D341Med (cell line): ENCODE measurements around the gene RSU1.

Source experiments
- DNase-seq: peaks from one replicate; pipeline ENCODE4 v3.0.0; 2012; ENCODE audit warnings: low spot score

RSU1 gene

GRCh38 chr10:16741540-16741939, 75.7 kb downstream of the RSU1 start:
- DNase-seq: no peak

GRCh38 chr10:16737420-16737819, 79.8 kb downstream of the RSU1 start:
- DNase-seq: no peak

- DNase-seq: no peak
Observed at GRCh38 chr10:16735671-16736070, 81.6 kb downstream of the RSU1 start.

DNA sequence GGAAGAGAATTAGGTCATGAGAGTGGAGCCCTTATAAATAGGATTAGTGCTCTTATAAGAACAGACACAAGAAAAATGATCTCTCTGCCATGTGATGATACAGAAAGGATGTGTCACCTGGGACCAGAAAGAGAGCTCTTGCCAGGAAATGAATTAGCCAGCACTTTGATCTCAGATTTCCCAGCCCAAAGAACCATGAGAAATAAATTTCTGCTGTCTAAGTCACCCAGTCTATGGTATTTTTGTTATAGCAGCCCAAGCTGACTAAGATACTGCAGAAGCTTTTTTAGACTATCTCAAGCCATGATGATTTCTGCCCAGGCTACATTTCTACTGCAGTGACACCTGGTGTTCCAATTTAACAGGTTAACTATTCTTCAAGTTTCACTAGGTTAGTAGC, 84.8 kb downstream of the RSU1 start:
- DNase-seq: no peak

GRCh38 chr10:16728266-16728665, 89.0 kb downstream of the RSU1 start:
- no peak for DNase-seq

- DNase-seq: no peak
Observed at GRCh38 chr10:16727666-16728065, 89.6 kb downstream of the RSU1 start.

DNA sequence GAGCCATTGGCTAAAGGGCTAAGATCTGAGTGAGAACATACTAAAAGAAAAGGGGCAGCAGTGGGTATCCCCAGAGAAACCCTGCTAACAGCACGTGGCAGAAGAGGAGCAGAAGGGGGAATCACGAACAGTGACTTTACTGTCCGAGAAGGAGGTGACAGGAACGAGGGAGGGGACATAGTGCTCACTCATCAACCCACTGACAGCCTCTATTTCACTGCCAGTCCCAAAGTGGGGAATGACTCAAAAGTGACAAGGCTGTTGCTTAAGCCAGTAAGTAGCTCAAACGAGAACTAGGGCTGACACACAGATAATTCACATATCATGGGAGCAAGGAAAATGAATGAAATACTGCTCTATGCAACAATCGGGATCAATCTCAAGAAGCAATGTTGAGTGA, 92.7 kb downstream of the RSU1 start:
- no peak for DNase-seq

GRCh38 chr10:16720812-16721211, 96.4 kb downstream of the RSU1 start:
- no peak for DNase-seq

DNA sequence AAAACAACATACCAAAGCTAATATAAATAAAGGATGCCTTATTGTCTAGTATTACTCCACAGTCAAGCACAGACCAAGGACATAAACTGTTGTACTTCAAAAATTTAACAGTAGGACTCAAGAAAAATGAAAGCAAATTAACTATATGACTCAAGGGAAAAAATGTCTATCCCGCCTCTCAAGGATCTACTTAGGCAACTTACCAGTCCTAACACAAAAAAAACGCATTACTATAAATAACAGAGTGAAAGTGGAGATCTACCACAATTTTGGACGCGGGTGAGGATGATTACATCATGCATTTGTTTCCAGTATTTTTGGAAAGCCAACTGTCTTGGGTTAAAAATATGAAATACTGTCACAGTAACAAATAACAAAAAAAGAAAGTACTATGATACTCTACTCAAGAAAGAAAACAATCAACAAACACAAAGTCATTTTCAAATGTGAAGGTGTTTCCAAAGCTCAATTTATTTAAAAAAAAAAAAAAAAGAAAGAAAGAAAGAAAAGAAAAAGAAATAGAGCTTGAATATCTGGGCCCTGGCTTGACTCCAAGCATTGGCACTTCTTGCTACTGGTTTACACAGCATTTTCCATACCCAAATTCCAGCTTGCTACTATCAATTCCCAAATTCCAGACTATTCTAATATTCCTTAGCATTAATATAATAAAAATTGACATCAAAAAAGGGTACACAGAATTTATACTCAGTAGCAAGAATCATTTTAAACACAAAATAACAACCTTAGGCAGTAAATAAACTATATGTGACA, 99.4 kb downstream of the RSU1 start:
- no peak for DNase-seq

- DNase-seq: no peak
Observed at GRCh38 chr10:16716051-16716450, 101.2 kb downstream of the RSU1 start.

DNA sequence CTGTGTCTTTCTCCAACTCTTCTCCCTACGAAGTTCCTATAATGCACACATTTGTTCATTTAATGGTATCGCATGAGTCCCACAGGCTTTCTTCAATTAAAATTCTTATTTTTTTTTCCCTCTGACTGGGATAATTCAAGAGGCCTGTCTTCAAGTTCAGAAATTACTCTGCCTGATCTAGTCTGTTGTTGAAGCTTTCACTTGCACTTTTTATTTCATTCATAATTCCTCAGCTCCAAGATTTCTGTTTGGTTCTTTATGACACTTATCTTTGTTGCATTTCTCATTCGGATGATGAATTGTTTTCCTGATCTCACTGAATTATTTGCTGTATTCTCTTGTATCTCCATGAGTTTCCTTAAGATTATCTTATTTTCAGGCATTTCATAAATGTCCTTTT, 103.9 kb downstream of the RSU1 start:
- DNase-seq: no peak

DNA sequence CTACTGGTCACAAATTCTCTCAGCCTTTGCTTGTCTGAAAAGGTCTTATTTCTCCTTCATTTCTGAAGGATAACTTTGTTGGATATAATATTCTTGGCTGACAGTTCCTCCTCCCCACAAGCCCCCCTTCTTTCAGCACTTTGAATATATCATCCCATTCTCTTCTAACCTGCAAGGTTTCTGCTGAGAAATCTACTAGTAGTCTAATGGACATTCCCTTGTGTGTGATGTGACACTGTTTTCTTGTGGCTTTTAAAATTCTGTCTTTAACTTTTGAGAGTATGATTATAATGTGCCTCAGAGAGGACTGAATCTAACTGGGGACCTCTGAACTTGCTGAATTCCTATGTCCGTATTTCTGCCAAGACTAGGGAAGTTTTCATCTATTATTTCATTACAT, 104.3 kb downstream of the RSU1 start:
- no peak for DNase-seq

GRCh38 chr10:16700331-16700730, 116.9 kb downstream of the RSU1 start:
- no peak for DNase-seq

- DNase-seq: peak; percentile 87
Observed at GRCh38 chr10:16699435-16700057, 117.7 kb downstream of the RSU1 start.

DNA sequence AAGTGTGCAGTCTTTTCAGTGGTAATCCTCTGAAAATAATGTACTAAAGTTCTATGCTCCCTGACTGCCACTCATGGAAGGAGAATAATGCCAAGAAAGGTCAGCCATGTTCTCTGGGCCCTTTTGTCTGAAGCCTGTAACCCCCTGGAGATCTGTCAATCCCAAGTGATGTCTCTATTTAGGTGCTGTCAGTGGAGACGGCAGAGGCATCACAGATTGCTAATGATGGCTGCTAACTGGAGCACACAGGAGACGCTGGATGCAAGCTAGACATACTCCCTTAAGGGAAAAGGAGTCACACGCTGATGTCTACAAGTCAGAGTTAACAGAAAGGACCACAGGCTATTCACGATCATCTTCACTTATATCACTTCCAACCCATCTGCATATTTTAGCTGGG, 118.8 kb downstream of the RSU1 start:
- no peak for DNase-seq

- no peak for DNase-seq
Observed at GRCh38 chr10:16690417-16690816, 126.8 kb downstream of the RSU1 start.

DNA sequence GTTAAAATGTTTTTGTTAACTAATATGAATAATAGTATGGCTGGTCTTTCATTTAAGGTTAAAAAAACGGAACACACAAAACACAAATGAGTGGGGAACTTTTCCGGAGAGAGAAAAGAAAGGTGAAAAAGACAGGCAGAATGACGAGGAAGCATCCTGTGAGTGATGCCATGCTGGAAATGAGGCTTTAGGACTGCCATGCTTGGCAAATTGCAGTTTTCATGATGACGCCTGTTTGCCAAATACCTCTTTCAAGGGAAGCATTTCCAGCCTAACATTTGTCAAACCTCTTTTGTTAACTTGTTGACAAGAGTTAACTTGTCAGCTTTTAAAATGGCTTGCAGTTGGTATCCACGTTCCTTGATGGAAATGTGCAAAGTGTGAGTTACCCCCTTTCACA, 127.5 kb downstream of the RSU1 start:
- DNase-seq: no peak

DNA sequence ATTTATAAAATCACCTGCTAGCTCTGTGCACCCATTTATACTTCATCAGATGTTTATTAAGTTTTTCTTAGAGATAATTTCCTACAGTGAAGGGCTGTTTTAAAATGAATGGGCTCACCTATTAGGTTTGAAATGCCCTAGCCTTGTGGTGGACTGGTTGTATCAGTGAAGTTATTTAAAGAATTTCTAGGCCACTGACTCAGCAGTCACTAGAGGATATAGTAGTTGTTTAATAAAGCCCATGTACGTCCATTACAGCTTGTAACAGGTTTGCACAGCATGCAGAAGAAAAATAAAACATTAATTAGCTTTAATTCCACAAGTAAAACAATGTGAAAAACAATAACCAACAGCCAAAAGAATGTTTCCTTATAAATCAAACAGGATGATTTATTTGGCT, 128.0 kb downstream of the RSU1 start:
- DNase-seq: no peak

DNA sequence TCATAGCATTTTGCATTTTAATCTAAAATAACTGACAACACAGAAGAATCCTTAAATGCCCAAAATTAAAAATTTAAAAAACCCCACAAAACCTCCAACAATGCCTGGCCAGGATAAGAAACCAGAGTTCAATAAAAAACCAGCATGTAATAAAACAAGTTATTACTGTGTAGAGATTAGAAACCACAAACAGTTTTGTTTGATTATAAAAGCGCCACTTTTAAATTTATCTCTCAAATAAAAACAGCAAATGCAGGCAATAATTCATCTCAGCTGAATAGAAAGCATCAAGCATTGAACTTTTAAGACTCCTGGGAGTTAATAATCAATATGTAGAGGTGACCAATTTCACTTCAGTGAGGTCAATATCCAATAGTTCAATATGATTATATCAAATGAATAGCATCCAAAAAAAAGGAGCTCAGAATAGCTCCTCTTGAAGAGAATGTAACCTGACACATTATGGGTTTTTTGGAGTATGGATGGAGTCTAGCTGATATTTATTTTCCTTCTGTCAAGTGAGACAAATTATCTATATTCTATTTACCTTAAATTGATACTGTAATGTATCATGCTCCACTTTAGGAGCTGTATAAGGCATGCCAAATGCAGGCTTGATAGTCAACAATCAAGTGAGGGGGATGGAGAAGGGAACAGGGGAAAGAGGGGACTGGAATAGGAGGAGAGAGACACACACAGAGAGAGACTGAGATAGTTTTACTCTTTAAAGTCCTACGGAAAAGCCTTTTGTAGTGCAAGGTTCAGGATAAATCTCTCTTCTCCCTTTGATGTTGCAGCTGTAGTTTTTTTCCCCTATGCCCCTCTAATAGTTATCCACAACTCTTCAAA, 130.9 kb downstream of the RSU1 start:
- no peak for DNase-seq

DNA sequence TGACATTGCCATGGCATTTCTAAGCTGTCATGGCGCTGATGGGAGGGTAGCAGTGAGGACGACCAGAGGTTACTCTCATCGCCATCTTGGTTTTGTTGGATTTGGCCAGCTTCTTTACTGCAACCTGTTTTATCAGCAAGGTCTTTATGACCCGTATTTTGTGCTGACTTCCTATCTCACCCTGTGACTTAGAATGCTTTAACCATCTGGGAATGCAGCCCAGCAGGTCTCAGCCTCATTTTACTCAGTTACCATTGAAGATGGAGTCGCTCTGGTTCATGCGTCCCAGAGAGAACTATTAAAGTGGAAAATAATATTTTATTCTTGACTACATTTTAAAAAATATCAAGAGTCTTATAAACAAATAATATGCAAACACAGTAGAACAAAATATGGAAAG, 131.7 kb downstream of the RSU1 start:
- no peak for DNase-seq

GRCh38 chr10:16681521-16681920, 135.7 kb downstream of the RSU1 start:
- no peak for DNase-seq

- DNase-seq: no peak
Observed at GRCh38 chr10:16679511-16679910, 137.7 kb downstream of the RSU1 start.

DNA sequence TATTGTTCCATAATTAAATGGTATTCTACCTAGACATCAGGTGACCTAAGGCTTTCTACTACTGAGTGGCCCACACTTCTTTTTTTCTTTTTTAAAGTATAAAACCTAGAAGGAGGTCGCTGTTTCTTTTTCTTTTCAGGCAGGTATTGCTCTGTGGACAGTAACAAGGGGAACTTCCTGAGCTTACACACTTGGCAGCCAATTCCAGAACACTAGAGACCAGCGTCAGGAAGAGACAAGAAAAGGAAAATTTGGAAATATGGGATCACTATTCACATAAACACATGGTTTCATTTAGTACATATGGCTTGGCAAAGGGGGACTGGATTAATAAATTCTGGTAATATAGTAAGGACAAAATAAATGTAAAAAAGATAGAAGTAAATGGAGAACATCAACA, 141.9 kb downstream of the RSU1 start:
- no peak for DNase-seq
